K562 (cell line): ENCODE measurements around the gene YPEL5. TPM values are rescaled to one million over a fixed set of nuclear protein-coding genes. Genes with fewer than 3 reads are reported as not detected.

Source experiments
- ATAC-seq: fragments of 200-7000 bp; cut with Tn5 transposase; 3 replicates; pipeline ENCODE4 v1.9.1; 2020; ENCODE audit warnings: moderate library complexity
- BruUV-seq: library from RNA; stranded (reverse); fragments of 400-500 nt; replicated peaks from 2 replicates; lab custom pipeline; 2021; lab: Mats Ljungman, UMichigan
- CTCF ChIA-PET: fragments of 300-600 bp; formaldehyde crosslinking; extraction: SDS; loops from one replicate; lab custom pipeline; 2021; ENCODE audit warnings: low intra/inter-chr PET ratio; lab: Yijun Ruan, JAX
- POLR2A ChIA-PET: fragments of 300-600, 350-650 bp; sonication (Branson Sonifier 250); formaldehyde crosslinking; extraction: SDS; loops from one replicate; lab custom pipeline; 2021; ENCODE audit warnings: antibody characterized with exemption, inconsistent platforms; lab: Yijun Ruan, JAX
- DNase-seq, 4 experiments: peaks; one replicate each; pipeline versions ENCODE4 v3.0.0 to v3.0.0-alpha.2; 2011 to 2018; ENCODE audit warnings: low spot score in 3 of 4, mixed read lengths in 3 of 4; ENCODE audit errors: extremely low read depth in 1 of 4
- FAIRE-seq: peaks from 2 replicates; lab custom pipeline; 2011; peaks lifted over from hg19 to GRCh38; lab: Jason Lieb, UNC
- H2AFZ ChIP-seq: 2 replicates; pipeline ENCODE4 v1.6.0; 2011; ENCODE audit warnings: low read depth, low read length, control low read depth, inconsistent platforms
- H3K27ac ChIP-seq: fragments of 200-600 bp; 3 replicates; pipeline ENCODE4 v1.8.0; 2011; ENCODE audit warnings: low read depth, mild to moderate bottlenecking, control low read depth, inconsistent platforms, low read length, moderate library complexity, mixed read lengths; ENCODE audit errors: extremely low read depth
- H3K27me3 ChIP-seq, 2 experiments: fragments of 300-600 bp in 1 of 2; 2 replicates in 1 of 2; 3 replicates in 1 of 2; pipeline versions ENCODE4 v1.6.0 to v1.8.0; 2011; ENCODE audit warnings: inconsistent platforms in 2 of 2, low read length in 2 of 2, mild to moderate bottlenecking in 1 of 2, mixed read lengths in 1 of 2, moderate library complexity in 1 of 2; ENCODE audit not compliant: control insufficient read depth in 2 of 2, insufficient read depth in 2 of 2
- H3K36me3 ChIP-seq: fragments of 300-600 bp; 3 replicates; pipeline ENCODE4 v1.8.0; 2011; ENCODE audit warnings: mild to moderate bottlenecking, low read length, inconsistent platforms; ENCODE audit not compliant: control insufficient read depth, insufficient read depth
- H3K4me1 ChIP-seq, 2 experiments: fragments of 200-600 bp in 1 of 2; replicated peaks in 1 of 2; 2 replicates in 1 of 2; 3 replicates in 1 of 2; pipeline versions ENCODE4 v1.5.1 to v1.8.0; 2011; ENCODE audit warnings: inconsistent platforms in 2 of 2, low read length in 2 of 2, mild to moderate bottlenecking in 1 of 2, mixed read lengths in 1 of 2, moderate library complexity in 1 of 2; ENCODE audit not compliant: control insufficient read depth in 2 of 2, insufficient read depth in 2 of 2
- H3K4me2 ChIP-seq: 2 replicates; pipeline ENCODE4 v1.6.1; 2011; ENCODE audit warnings: low read length, control low read depth, inconsistent platforms, mixed read lengths; ENCODE audit not compliant: insufficient read depth
- H3K4me3 ChIP-seq: fragments of 200-600 bp; sonication (generic), shearing (Covaris generic); 2 replicates; pipeline ENCODE4 v1.5.1; 2016; ENCODE audit warnings: control low read depth, inconsistent platforms
- H3K79me2 ChIP-seq: fragments of 200-600 bp; 3 replicates; pipeline ENCODE4 v1.8.0; 2011; ENCODE audit warnings: low read length, inconsistent platforms; ENCODE audit not compliant: control insufficient read depth, insufficient read depth
- H3K9ac ChIP-seq, 2 experiments: 2 replicates each; pipeline versions ENCODE4 v1.6.0 to v1.6.1; 2011; ENCODE audit warnings: low read depth in 2 of 2, low read length in 2 of 2, control low read depth in 1 of 2, inconsistent platforms in 1 of 2, mild to moderate bottlenecking in 1 of 2, mixed read lengths in 1 of 2; ENCODE audit not compliant: insufficient read depth in 1 of 2
- H3K9me1 ChIP-seq: one replicate; pipeline ENCODE4 v1.6.0; 2011; ENCODE audit warnings: inconsistent platforms, mild to moderate bottlenecking, low read length, moderate library complexity; ENCODE audit not compliant: control insufficient read depth, insufficient read depth
- H3K9me3 ChIP-seq: replicated peaks from 2 replicates; pipeline ENCODE4 v1.5.1; 2011; ENCODE audit warnings: low read depth, low read length, inconsistent platforms; ENCODE audit not compliant: control insufficient read depth, insufficient read depth
- H4K20me1 ChIP-seq: replicated peaks from 2 replicates; pipeline ENCODE4 v1.6.1; 2011; ENCODE audit warnings: low read length, inconsistent platforms, mixed read lengths; ENCODE audit not compliant: control insufficient read depth, insufficient read depth
- CBX5 ChIP-seq: IDR thresholded peaks from 2 replicates; pipeline ENCODE4 v1.6.1; 2014; ENCODE audit warnings: low read depth, borderline replicate concordance
- CLOCK ChIP-seq: fragments of 250-450 bp; sonication (Bioruptor Pico); IDR thresholded peaks from 2 replicates; pipeline ENCODE4 v1.4.0; 2020; ENCODE audit warnings: mild to moderate bottlenecking, moderate library complexity, borderline replicate concordance
- FOXM1 ChIP-seq, 2 experiments: fragments of 450-650 bp in 1 of 2; sonication (generic) in 1 of 2; formaldehyde crosslinking in 1 of 2; IDR thresholded peaks; 2 replicates each; pipeline versions ENCODE4 v1.6.1 to v1.9.0; 2017 to 2022; ENCODE audit warnings: low read depth in 2 of 2, mild to moderate bottlenecking in 2 of 2, missing genetic modification reagents in 1 of 2, moderate library complexity in 1 of 2
- RBM17 ChIP-seq: fragments of 200-400 bp; formaldehyde crosslinking; IDR thresholded peaks from 2 replicates; pipeline ENCODE4 v1.6.1; 2017; ENCODE audit warnings: low read depth, mild to moderate bottlenecking, low read length, borderline replicate concordance
- TEAD2 ChIP-seq: fragments of 450-650 bp; IDR thresholded peaks from 2 replicates; pipeline ENCODE4 v1.6.1; 2016; ENCODE audit warnings: missing genetic modification characterization, control low read depth, missing compliant biosample characterization
- ZEB2 ChIP-seq: fragments of 450-650 bp; IDR thresholded peaks from 2 replicates; pipeline ENCODE4 v1.6.1; 2016
- ZNF175 ChIP-seq: fragments of 200-800 bp; sonication (Bioruptor generic); IDR thresholded peaks from 2 replicates; pipeline ENCODE4 v1.6.1; 2016; ENCODE audit warnings: low read depth, mild to moderate bottlenecking, missing genetic modification characterization, missing compliant biosample characterization
- ZNF57 ChIP-seq: fragments of 450-650 bp; formaldehyde crosslinking; IDR thresholded peaks from 2 replicates; pipeline ENCODE4 v1.4.0; 2020; ENCODE audit warnings: mild to moderate bottlenecking, moderate library complexity
- WGBS: fragments of 100-300 bp; shearing (Covaris generic); methylation state at CpG from one replicate; pipeline ENCODE4 v1.1.6; 2016; ENCODE audit warnings: low coverage, mixed read lengths; ENCODE audit not compliant: insufficient coverage; ENCODE audit errors: missing lambda C conversion rate; 5-methylcytosine and 5-hydroxymethylcytosine counted together
- in situ Hi-C: fragments of 300-500 bp; cut with MboI; formaldehyde crosslinking; loops from 4 replicates; pipeline ENCODE4 v1.15.0; 2018; ENCODE audit warnings: inconsistent platforms, mixed read lengths
- intact Hi-C: fragments of 100-400 bp; cut with micrococcal nuclease; formaldehyde crosslinking; loops from 2 replicates; pipeline ENCODE4 v1.14.2; 2022
- polyA plus RNA-seq, 8 experiments: library from polyadenylated mRNA; depleted of rRNA in 4 of 8; stranded (reverse) in 5 of 8; unstranded in 3 of 8; fragments of >200 nt; fragmentation: Nextera tagmentation in 2 of 8; fragmentation: Illumina TruSeq in 1 of 8; extraction: Ambion mirVana in 2 of 8; extraction: Trizol in 1 of 8; gene quantifications; 2 replicates each; pipeline versions ENCODE4 v1.2.1 to v1.2.3, GENCODE V29; 2011 to 2014; ENCODE audit warnings: inconsistent platforms in 1 of 8, missing spikeins in 1 of 8
- total RNA-seq, 7 experiments: library from RNA; depleted of rRNA in 6 of 7; stranded (reverse); fragments of >200 nt in 6 of 7; fragmentation: Illumina TruSeq in 2 of 7; extraction: Trizol in 2 of 7; gene quantifications; 2 replicates each; pipeline versions ENCODE4 v1.2.1 to v1.2.3, GENCODE V29; 2011 to 2021; ENCODE audit warnings: low replicate concordance in 1 of 7

The YPEL5 gene
- total and polyA plus RNA-seq, 9 of the 15 experiments (the other 6 are each of a cell fraction or from before 2014, with no cell fraction given): 5.4 to 34.4 (median 12.3) TPM

DNA sequence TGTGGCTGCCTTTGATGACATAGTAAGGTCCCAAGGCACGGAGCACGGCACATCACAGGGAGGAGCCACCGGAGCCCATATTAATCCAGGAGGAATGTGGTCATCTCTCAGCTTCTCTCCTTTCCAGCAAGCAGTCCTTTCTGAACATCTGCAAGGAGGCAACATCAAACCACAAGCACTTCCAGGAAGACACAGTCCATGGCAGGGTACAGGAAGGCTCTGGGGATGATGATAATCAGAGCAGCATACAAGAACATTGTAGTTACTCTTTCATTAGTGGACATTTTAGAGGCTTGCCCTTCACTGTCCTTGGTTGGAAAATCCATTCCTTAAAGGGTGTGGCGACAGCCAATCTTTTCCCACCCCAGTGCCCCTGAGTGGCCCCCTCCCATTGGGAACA, 31.1 kb downstream of the YPEL5 start:
- H3K36me3 ChIP-seq: no peaks in the 10 kb centered on the region; the same call in 2 of the 3 replicates
- H2AFZ ChIP-seq: peak overlapping the region; percentile 82
- H3K4me2 ChIP-seq: peak overlapping the region; percentile 53
- 63% methylated on average over 4 of the region's 4 CpGs for WGBS
- no peaks in the 10 kb centered on the region for H3K9me1 ChIP-seq
- H3K4me1 ChIP-seq: peaks cover 12 to 30% of the 10 kb centered on the region in 2 experiments; a peak in 3 of 5 replicates
- intact Hi-C loops (no loop called here), in situ Hi-C loops (no loop called here)
- H3K9me3 ChIP-seq: no peaks in the 10 kb centered on the region
- no peaks in the 10 kb centered on the region for H3K27me3 ChIP-seq
- no peak for TF ChIP-seq RBM17
- TF ChIP-seq ZEB2: no peak
- no peak for TF ChIP-seq ZNF175 (CRISPR knock-in tag)
- TF ChIP-seq CLOCK: no peak
- TF ChIP-seq CBX5: no peak
- no peak for TF ChIP-seq TEAD2 (tag)
- TF ChIP-seq FOXM1 (IDR thresholded peaks at IDR 0.05; ENCODE audit: low read depth): no peak
- no peak for TF ChIP-seq FOXM1 (CRISPR knock-in tag; IDR thresholded peaks at IDR 0.05; ENCODE audit: low read depth)
- TF ChIP-seq ZNF57 (CRISPR knock-in tag): no peak
- FAIRE-seq: peak; percentile 6
- ATAC-seq: peak; percentile 19; the same call in 2 of the 3 replicates
- no peaks in the 10 kb centered on the region for H3K79me2 ChIP-seq
- no peak overlapping the region for H3K4me3 ChIP-seq
- ChIA-PET POLR2A (no interaction called here), CTCF (interaction anchor here (0.6 kb wide), 1 partner anchor 490 kb away, joined by 3 read pairs; no protein-coding TSS in a partner anchor)
- H3K27ac ChIP-seq: no peak overlapping the region
- no peak overlapping the region for H3K9ac ChIP-seq
- H4K20me1 ChIP-seq: no peaks in the 10 kb centered on the region
- BruUV-seq: no TSS peak
- DNase-seq: no peak
